Spleen (tissue), 7 donors: ENCODE results near the gene ROR1.

Experiments used
- POLR2A ChIP-seq, 3 donors: fragments of 450-650 bp; IDR thresholded peaks; one replicate each; pipeline ENCODE4 v1.5.1; 2017; ENCODE audit warnings: antibody characterized with exemption in 3 of 3, mild to moderate bottlenecking in 1 of 3
- TF ChIP-seq, protein P1 (sequence below), 11 experiments: fragments of 200-600 bp in 7 of 11; fragments of 450-650 bp in 4 of 11; sonication (generic) in 4 of 11; IDR thresholded peaks in 8 of 11; conservative IDR thresholded peaks in 3 of 11; 1 replicate in 7 of 11; 2 replicates in 4 of 11; pipeline versions ENCODE4 v1.4.0 to v1.8.0; 2016 to 2021; ENCODE audit warnings: antibody characterized with exemption in 11 of 11, inconsistent platforms in 4 of 11, mild to moderate bottlenecking in 1 of 11
- donor health status: DM: no; HTN: no; CAD: no; lungs with moderate emphysema.
- donor health status: DM: no; HTN: no; CAD: no.
- donor health status: DM: no; HTN: no; CAD: no.

DNA sequence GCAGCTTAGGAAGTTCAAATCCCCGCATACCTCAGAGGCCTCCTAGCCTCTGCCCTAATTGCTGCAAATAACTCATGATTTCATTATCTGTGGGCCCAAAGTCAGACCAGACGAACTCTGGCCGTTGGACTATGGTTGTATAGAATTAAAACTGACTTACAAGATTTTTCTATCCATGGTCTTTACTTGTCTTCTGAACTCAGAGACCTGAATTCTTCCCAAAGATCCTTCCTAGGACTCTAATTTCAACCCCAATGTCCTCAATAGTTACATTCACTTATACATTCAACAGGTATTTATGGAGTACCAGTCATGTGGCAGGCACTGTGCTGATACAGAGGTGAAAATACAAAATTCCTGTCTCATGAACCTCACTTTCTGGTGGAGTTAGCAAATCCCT, 247.2 kb downstream of the ROR1 start:
- TF ChIP-seq, protein P1, sequence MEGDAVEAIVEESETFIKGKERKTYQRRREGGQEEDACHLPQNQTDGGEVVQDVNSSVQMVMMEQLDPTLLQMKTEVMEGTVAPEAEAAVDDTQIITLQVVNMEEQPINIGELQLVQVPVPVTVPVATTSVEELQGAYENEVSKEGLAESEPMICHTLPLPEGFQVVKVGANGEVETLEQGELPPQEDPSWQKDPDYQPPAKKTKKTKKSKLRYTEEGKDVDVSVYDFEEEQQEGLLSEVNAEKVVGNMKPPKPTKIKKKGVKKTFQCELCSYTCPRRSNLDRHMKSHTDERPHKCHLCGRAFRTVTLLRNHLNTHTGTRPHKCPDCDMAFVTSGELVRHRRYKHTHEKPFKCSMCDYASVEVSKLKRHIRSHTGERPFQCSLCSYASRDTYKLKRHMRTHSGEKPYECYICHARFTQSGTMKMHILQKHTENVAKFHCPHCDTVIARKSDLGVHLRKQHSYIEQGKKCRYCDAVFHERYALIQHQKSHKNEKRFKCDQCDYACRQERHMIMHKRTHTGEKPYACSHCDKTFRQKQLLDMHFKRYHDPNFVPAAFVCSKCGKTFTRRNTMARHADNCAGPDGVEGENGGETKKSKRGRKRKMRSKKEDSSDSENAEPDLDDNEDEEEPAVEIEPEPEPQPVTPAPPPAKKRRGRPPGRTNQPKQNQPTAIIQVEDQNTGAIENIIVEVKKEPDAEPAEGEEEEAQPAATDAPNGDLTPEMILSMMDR (IDR thresholded peaks at IDR 0.05 in 8 of 11, conservative IDR thresholded peaks at IDR 0.05 in 3 of 11), result no peak
- no peak for TF ChIP-seq POLR2A (IDR thresholded peaks at IDR 0.05)
